Transverse colon (tissue), 4 donors: ENCODE data around the gene KIF16B. TPM values are rescaled to one million over a fixed set of nuclear protein-coding genes. Genes with fewer than 3 reads are reported as not detected.
"Not testable (repeated sequence)": the region's sequence is repeated elsewhere in the genome, so short reads cannot be mapped to it uniquely, and the experiment has no call there.

ENCODE experiments used
- DNase-seq: peaks from one replicate; pipeline ENCODE4 v3.0.0-alpha.2; 2019
- H3K27ac ChIP-seq, 4 donors: fragments of 200-600 bp; sonication (generic); 2 replicates each; pipeline ENCODE4 v1.5.1; 2016 to 2018; ENCODE audit warnings: inconsistent platforms in 4 of 4
- H3K27me3 ChIP-seq: fragments of 200-600 bp; sonication (generic); 2 replicates; pipeline ENCODE4 v1.5.1; 2017; ENCODE audit warnings: inconsistent platforms
- H3K36me3 ChIP-seq, 4 donors: fragments of 200-600 bp; sonication (generic); 2 replicates each; pipeline ENCODE4 v1.5.1; 2017 to 2019; ENCODE audit warnings: inconsistent platforms in 4 of 4
- H3K4me1 ChIP-seq, 4 donors: fragments of 200-600 bp; sonication (generic); 2 replicates each; pipeline ENCODE4 v1.5.1; 2017 to 2020; ENCODE audit warnings: inconsistent platforms in 4 of 4
- H3K4me3 ChIP-seq, 4 donors: fragments of 200-600 bp; sonication (generic); 1 replicate in 1 of 4; 2 replicates in 3 of 4; pipeline versions ENCODE4 v1.5.1 to v1.6.1; 2017 to 2019; ENCODE audit warnings: inconsistent platforms in 4 of 4
- H3K9me3 ChIP-seq, 2 donors: fragments of 200-600 bp; sonication (generic); 2 replicates each; pipeline ENCODE4 v1.5.1; 2017 to 2019; ENCODE audit warnings: inconsistent platforms in 2 of 2
- EP300 ChIP-seq: sonication (generic); formaldehyde crosslinking; IDR thresholded peaks from one replicate; pipeline ENCODE4 v1.6.1; 2017; ENCODE audit warnings: antibody characterized with exemption, low read depth
- POLR2A ChIP-seq: fragments of 450-650 bp; IDR thresholded peaks from one replicate; pipeline ENCODE4 v1.6.1; 2016; ENCODE audit warnings: antibody characterized with exemption, mild to moderate bottlenecking, moderate library complexity
- POLR2AphosphoS5 ChIP-seq, 3 donors: sonication (generic); formaldehyde crosslinking; IDR thresholded peaks; one replicate each; pipeline ENCODE4 v1.6.1; 2016; ENCODE audit warnings: antibody characterized with exemption in 3 of 3
- WGBS, 2 donors: methylation state at CpG; one replicate each; pipeline ENCODE4 v1.1.5; 2018; ENCODE audit warnings: low coverage in 1 of 2; 5-methylcytosine and 5-hydroxymethylcytosine counted together
- in situ Hi-C, 4 donors: fragments of 200-750 bp; cut with MboI; loops; one replicate each; pipeline versions ENCODE4 v1.15.0 to v1.15.1; 2017; ENCODE audit warnings: low sequenced_read_pairs in 3 of 4, low pct_ligation_motif_present in 1 of 4, low pct_unique_long_range_greater_than_20kb in 1 of 4
- intact Hi-C: fragments of 100-400 bp; cut with DNase I; formaldehyde crosslinking; loops from one replicate; pipeline ENCODE4 v1.15.1; 2023; ENCODE audit warnings: low total_unique reads
- total RNA-seq, 4 donors: library from RNA; depleted of rRNA; stranded (reverse); fragments of >200 nt; gene quantifications; one replicate each; pipeline ENCODE4 v1.1.0, GENCODE V29; 2016
- TF ChIP-seq, protein P1 (sequence below), 5 experiments: fragments of 200-600 bp in 3 of 5; fragments of 450-650 bp in 2 of 5; sonication (generic) in 3 of 5; IDR thresholded peaks; 1 replicate in 2 of 5; 2 replicates in 3 of 5; pipeline ENCODE4 v1.5.1; 2016 to 2017; ENCODE audit warnings: antibody characterized with exemption in 5 of 5, inconsistent platforms in 3 of 5, mild to moderate bottlenecking in 2 of 5, moderate library complexity in 1 of 5

KIF16B gene
- total RNA-seq, 4 donors from 2014 or later, result 82.7 to 154 (median 90.1) TPM

DNA sequence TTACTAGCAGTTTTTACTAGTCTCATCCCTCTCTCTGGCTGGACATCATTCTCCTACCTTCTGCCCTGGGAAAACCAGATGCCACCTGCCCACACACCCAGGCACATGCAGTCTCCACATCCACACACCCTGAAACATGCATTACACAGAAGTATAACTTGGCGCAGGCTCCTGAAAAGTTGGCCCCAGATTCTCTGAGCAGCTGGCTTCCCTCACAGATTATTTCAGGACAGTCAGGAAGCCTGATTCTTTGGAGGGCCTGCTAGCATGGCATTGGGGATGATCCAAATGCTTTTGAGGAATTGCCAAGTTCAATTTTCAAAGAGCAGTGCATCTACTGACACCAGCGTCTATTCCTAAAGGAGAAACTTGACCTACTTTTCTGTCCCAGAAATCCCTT is 27.8 kb upstream of the KIF16B start:
- no peaks in the 10 kb centered on the region for H3K36me3 ChIP-seq
- DNase-seq, result no peak
- 66 to 82% methylated on average over 2 of the region's 2 CpGs for WGBS, 2 donors
- TF ChIP-seq EP300 (no peak), POLR2AphosphoS5 (IDR thresholded peaks at IDR 0.05) (no peak), POLR2A (no peak)
- TF ChIP-seq, protein P1, sequence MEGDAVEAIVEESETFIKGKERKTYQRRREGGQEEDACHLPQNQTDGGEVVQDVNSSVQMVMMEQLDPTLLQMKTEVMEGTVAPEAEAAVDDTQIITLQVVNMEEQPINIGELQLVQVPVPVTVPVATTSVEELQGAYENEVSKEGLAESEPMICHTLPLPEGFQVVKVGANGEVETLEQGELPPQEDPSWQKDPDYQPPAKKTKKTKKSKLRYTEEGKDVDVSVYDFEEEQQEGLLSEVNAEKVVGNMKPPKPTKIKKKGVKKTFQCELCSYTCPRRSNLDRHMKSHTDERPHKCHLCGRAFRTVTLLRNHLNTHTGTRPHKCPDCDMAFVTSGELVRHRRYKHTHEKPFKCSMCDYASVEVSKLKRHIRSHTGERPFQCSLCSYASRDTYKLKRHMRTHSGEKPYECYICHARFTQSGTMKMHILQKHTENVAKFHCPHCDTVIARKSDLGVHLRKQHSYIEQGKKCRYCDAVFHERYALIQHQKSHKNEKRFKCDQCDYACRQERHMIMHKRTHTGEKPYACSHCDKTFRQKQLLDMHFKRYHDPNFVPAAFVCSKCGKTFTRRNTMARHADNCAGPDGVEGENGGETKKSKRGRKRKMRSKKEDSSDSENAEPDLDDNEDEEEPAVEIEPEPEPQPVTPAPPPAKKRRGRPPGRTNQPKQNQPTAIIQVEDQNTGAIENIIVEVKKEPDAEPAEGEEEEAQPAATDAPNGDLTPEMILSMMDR (IDR thresholded peaks at IDR 0.05), result no peak
- H3K27ac ChIP-seq, result no peak overlapping the region
- H3K27me3 ChIP-seq, result no peaks in the 10 kb centered on the region
- H3K4me3 ChIP-seq, result no peak overlapping the region
- H3K4me1 ChIP-seq, result no peaks in the 10 kb centered on the region
- no peaks in the 10 kb centered on the region for H3K9me3 ChIP-seq
- intact Hi-C loops, result no loop called here
- in situ Hi-C loops, result no loop called here

DNA sequence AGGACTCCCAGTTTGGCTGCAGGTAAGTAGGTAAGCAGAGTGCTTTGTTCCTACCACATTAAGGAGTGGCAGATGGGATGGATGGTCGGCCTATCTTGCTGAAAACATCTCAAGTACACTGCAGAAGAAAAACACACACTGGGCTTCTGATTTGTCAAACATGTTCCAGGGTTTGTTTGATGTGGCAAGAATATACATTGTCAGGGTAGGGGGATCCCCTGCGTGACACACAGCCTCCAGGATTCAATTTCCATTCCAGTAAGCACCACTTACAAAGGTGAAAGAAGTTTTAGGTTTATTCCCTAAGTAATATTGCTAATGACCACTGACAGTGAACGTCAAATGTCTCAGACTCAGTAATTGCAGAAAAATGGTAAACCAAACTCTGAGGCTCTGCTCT is 26.0 kb upstream of the KIF16B start:
- Histone ChIP-seq H3K4me3 (no peak overlapping the region), H3K4me1 (no peaks in the 10 kb centered on the region), H3K27ac (no peak overlapping the region), H3K36me3 (no peaks in the 10 kb centered on the region), H3K9me3 (no peaks in the 10 kb centered on the region), H3K27me3 (no peaks in the 10 kb centered on the region)
- in situ Hi-C loops, result no loop called here
- TF ChIP-seq POLR2AphosphoS5 (IDR thresholded peaks at IDR 0.05), result no peak
- TF ChIP-seq POLR2A, result no peak
- TF ChIP-seq EP300, result no peak
- TF ChIP-seq, protein P1 (IDR thresholded peaks at IDR 0.05), result no peak
- intact Hi-C loops, result no loop called here
- WGBS, 2 donors, result 60 to 69% methylated on average over 1 to 3 of the region's 3 CpGs
- no peak for DNase-seq

DNA sequence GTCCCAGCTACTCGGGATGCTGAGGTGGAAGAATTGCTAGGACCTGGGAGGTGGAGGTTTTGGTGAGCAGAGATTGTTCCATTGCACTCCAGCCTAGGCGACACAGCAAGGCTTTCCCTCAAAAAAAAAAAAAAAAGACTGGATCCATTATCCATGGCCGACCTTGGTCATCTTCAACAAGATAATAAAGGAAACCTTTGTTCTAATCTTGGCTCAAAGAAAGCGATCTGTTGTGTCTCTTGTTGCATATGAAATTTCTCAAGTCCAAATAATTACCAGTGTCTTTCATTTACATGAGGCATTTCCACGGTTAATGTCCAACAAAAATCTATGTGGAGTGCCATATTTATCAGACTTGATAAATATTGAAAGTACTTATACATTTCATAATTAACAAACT is 23.7 kb upstream of the KIF16B start:
- Histone ChIP-seq H3K4me3 (no peak overlapping the region), H3K4me1 (no peaks in the 10 kb centered on the region), H3K9me3 (no peaks in the 10 kb centered on the region), H3K36me3 (no peaks in the 10 kb centered on the region), H3K27me3 (no peaks in the 10 kb centered on the region), H3K27ac (no peak overlapping the region)
- intact Hi-C loops (no loop called here), in situ Hi-C loops (no loop called here)
- DNase-seq, result no peak
- 88 to 92% methylated on average over 4 to 5 of the region's 5 CpGs for WGBS, 2 donors
- TF ChIP-seq EP300, result no peak
- TF ChIP-seq POLR2A, result no peak
- TF ChIP-seq, protein P1 (IDR thresholded peaks at IDR 0.05), result no peak
- no peak for TF ChIP-seq POLR2AphosphoS5 (IDR thresholded peaks at IDR 0.05)

DNA sequence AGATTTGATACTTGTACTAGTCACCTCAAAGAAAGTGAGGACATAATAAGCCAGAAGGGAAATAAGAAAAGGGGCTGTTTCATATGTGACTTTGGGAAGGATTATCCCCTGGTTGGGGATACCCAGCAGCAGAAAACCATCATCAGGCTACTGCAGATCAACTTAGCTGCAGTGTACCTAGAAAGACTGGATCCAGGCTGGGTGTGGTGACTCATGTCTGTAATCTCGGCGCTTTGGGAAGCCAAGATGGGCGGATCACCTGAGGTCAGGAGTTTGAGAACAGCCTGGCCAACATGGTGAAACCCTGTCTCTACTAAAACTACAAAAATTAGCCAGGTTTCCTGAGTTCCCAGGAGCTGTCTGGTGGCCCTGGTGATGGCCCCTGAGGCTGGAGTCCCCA is 23.2 kb upstream of the KIF16B start:
- H3K27ac ChIP-seq, DNase-seq, H3K27me3 ChIP-seq, H3K9me3 ChIP-seq, H3K4me3 ChIP-seq, in situ Hi-C loops, intact Hi-C loops, H3K36me3 ChIP-seq, H3K4me1 ChIP-seq: not testable (repeated sequence)
- WGBS, 2 donors, result 72% methylated on average over 3 of the region's 3 CpGs; no CpG with 5 or more reads in 1 of the 2 donors

DNA sequence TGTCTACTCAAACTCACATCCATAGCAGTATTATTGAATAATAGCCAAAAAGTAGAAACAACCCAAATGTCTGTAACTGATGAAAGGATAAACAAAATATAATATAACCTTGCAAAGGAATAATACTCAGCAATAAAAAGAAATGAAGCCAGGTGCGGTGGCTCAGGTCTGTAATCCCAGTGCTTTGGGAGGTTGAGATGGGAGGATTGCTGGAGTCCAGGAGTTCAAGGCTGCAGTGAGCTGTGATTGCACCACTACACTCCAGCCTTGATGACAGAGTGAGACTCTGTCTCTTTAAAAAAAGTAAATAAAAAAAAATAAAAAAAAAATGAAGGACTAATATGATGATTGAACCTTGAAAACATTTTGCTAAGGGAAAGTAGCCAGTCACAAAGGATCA is 22.1 kb upstream of the KIF16B start:
- no peaks in the 10 kb centered on the region for H3K4me1 ChIP-seq
- 67 to 77% methylated on average over 1 of the region's 1 CpG for WGBS, 2 donors
- H3K27me3 ChIP-seq, result no peaks in the 10 kb centered on the region
- no peaks in the 10 kb centered on the region for H3K9me3 ChIP-seq
- in situ Hi-C loops, result no loop called here
- H3K27ac ChIP-seq, result no peak overlapping the region
- TF ChIP-seq POLR2A (no peak), POLR2AphosphoS5 (IDR thresholded peaks at IDR 0.05) (no peak), EP300 (no peak)
- TF ChIP-seq, protein P1 (IDR thresholded peaks at IDR 0.05), result no peak
- intact Hi-C loops, result no loop called here
- DNase-seq, result no peak
- no peak overlapping the region for H3K4me3 ChIP-seq
- no peaks in the 10 kb centered on the region for H3K36me3 ChIP-seq
